ENCODE measurements around the gene CASK.

Gene CASK

GRCh38 chrX:41522081-41522480 lies 401.3 kb downstream of the CASK start:
- no peak overlapping the region for H3K4me3 ChIP-seq (ENCODE audit: low read depth, low read length)
- no peak for TF ChIP-seq CTCF (IDR thresholded peaks at IDR 0.05; ENCODE audit: low read depth, low read length)

GRCh38 chrX:41519468-41519867 lies 403.9 kb downstream of the CASK start:
- no peak for TF ChIP-seq CTCF (IDR thresholded peaks at IDR 0.05; ENCODE audit: low read depth, low read length)
- DNase-seq, result no peak
- Histone ChIP-seq H3K27me3 (ENCODE audit: insufficient read depth, low read depth, severe bottlenecking) (peaks cover 10% of the 10 kb centered on the region), H3K27ac (no peak overlapping the region), H3K36me3 (no peaks in the 10 kb centered on the region; the same call in none of the 2 replicates), H3K9me3 (ENCODE audit: severe bottlenecking) (no peaks in the 10 kb centered on the region), H3K4me3 (ENCODE audit: low read depth, low read length) (no peak overlapping the region)

More at GRCh38 chrX:41522081-41522480, 401.3 kb downstream of the CASK start:
- H3K36me3 ChIP-seq, result no peaks in the 10 kb centered on the region; the same call in none of the 2 replicates
- no peak overlapping the region for H3K27ac ChIP-seq
- H3K27me3 ChIP-seq (ENCODE audit: insufficient read depth, low read depth, severe bottlenecking), result peaks cover 10% of the 10 kb centered on the region
- no peaks in the 10 kb centered on the region for H3K9me3 ChIP-seq (ENCODE audit: severe bottlenecking)
- DNase-seq, result no peak

GRCh38 chrX:41518841-41519220 lies 404.5 kb downstream of the CASK start:
- Histone ChIP-seq H3K36me3 (no peaks in the 10 kb centered on the region; the same call in none of the 2 replicates), H3K9me3 (ENCODE audit: severe bottlenecking) (no peaks in the 10 kb centered on the region), H3K27ac (no peak overlapping the region), H3K4me3 (ENCODE audit: low read depth, low read length) (no peak overlapping the region), H3K27me3 (ENCODE audit: insufficient read depth, low read depth, severe bottlenecking) (peaks cover 12% of the 10 kb centered on the region)
- no peak for DNase-seq
- no peak for TF ChIP-seq CTCF (IDR thresholded peaks at IDR 0.05; ENCODE audit: low read depth, low read length)

GRCh38 chrX:41518127-41518840 lies 405.1 kb downstream of the CASK start:
- DNase-seq, result no peak
- Histone ChIP-seq H3K27me3 (ENCODE audit: insufficient read depth, low read depth, severe bottlenecking) (peaks cover 17% of the 10 kb centered on the region), H3K36me3 (no peaks in the 10 kb centered on the region; the same call in none of the 2 replicates), H3K4me3 (ENCODE audit: low read depth, low read length) (no peak overlapping the region), H3K27ac (no peak overlapping the region), H3K9me3 (ENCODE audit: severe bottlenecking) (no peaks in the 10 kb centered on the region)
- TF ChIP-seq CTCF (IDR thresholded peaks at IDR 0.05; ENCODE audit: low read depth, low read length), result no peak

- no peak overlapping the region for H3K27ac ChIP-seq
- H3K27me3 ChIP-seq (ENCODE audit: insufficient read depth, low read depth, severe bottlenecking), result peaks cover 18% of the 10 kb centered on the region
- no peaks in the 10 kb centered on the region; the same call in 1 of the 2 replicates for H3K36me3 ChIP-seq
- H3K4me3 ChIP-seq (ENCODE audit: low read depth, low read length), result no peak overlapping the region
- TF ChIP-seq CTCF (IDR thresholded peaks at IDR 0.05; ENCODE audit: low read depth, low read length), result no peak
- no peak for DNase-seq
- no peaks in the 10 kb centered on the region for H3K9me3 ChIP-seq (ENCODE audit: severe bottlenecking)
Observed at GRCh38 chrX:41516999-41517765, 406.2 kb downstream of the CASK start.
